ENCODE results near the gene SH3RF3. TPM values are rescaled to one million over a fixed set of nuclear protein-coding genes. Genes with fewer than 3 reads are reported as not detected.

The SH3RF3 gene
- total RNA-seq, 1 experiment from 2014 or later = not detected

DNA sequence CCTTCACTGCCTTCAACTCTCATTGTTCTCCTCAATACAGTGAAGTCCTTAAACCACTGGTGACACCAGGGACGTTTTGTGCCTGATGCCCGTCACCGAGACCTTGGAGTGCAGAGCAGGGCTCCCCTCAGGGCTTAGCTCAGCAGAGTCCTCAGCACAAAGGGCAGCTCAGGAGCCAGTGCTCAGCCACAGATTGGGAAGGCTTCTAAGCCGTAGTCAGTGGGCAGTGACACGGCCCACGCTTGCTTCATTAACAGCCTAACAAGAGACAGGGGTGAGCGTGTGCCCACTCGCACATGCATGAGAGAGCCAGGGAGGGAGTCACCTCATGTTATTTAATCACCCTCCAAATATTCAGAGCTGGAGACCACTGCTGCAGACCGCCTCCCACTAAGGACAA, 137.5 kb downstream of the SH3RF3 start:
- ChIA-PET RAD21 (ENCODE audit: low non-redundant PET in 1 of 2, low total read pairs in 2 of 2, uncharacterized antibody in 2 of 2, unreplicated experiment in 2 of 2) (no interaction called here), CTCF (no interaction called here), POLR2A (no interaction called here)
- Histone ChIP-seq H3K27ac (ENCODE audit: low read depth, low read length) (no peak overlapping the region), H3K4me2 (ENCODE audit: low read length) (no peak overlapping the region), H3K4me3 (replicated peaks in 1 of 2; ENCODE audit: low read depth in 1 of 2, low read length in 2 of 2) (no peak overlapping the region), H3K4me1 (ENCODE audit: control insufficient read depth in 1 of 2, insufficient read depth in 2 of 2, low read length in 2 of 2) (peaks cover 4 to 11% of the 10 kb centered on the region in 2 experiments; a peak in 3 of 4 replicates), H3K27me3 (ENCODE audit: insufficient read depth, low read length) (peaks cover 12% of the 10 kb centered on the region; the same call in 1 of the 2 replicates), H3K79me2 (ENCODE audit: insufficient read depth, low read length) (no peaks in the 10 kb centered on the region), H3K9me2 (ENCODE audit: insufficient read depth) (no peaks in the 10 kb centered on the region), H2AFZ (ENCODE audit: low read depth, low read length, poor library complexity, severe bottlenecking) (no peak overlapping the region), H3K36me3 (ENCODE audit: control insufficient read depth in 1 of 2, insufficient read depth in 2 of 2, low read length in 2 of 2) (no peaks in the 10 kb centered on the region), H3K9ac (ENCODE audit: low read length) (no peak overlapping the region), H4K20me1 (ENCODE audit: insufficient read depth) (no peaks in the 10 kb centered on the region), H3K9me3 (ENCODE audit: control insufficient read depth in 1 of 2, insufficient read depth in 1 of 2, low read depth in 1 of 2, low read length in 2 of 2) (no peaks in the 10 kb centered on the region)
- TF ChIP-seq EGR1 (IDR thresholded peaks at IDR 0.05; ENCODE audit: low read depth) = no peak
- TF ChIP-seq, protein P1, sequence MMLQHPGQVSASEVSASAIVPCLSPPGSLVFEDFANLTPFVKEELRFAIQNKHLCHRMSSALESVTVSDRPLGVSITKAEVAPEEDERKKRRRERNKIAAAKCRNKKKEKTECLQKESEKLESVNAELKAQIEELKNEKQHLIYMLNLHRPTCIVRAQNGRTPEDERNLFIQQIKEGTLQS (IDR thresholded peaks at IDR 0.05) = no peak
- TF ChIP-seq POLR2A (IDR thresholded peaks at IDR 0.05; ENCODE audit: borderline replicate concordance, extremely low read depth, insufficient read depth, insufficient read length) = no peak
- TF ChIP-seq, protein P2, sequence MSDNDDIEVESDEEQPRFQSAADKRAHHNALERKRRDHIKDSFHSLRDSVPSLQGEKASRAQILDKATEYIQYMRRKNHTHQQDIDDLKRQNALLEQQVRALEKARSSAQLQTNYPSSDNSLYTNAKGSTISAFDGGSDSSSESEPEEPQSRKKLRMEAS (IDR thresholded peaks at IDR 0.05) = no peak
- no peak for TF ChIP-seq TCF7L2 (IDR thresholded peaks at IDR 0.05; ENCODE audit: borderline replicate concordance, extremely low read depth, insufficient read depth, insufficient read length)
- TF ChIP-seq, protein P3, sequence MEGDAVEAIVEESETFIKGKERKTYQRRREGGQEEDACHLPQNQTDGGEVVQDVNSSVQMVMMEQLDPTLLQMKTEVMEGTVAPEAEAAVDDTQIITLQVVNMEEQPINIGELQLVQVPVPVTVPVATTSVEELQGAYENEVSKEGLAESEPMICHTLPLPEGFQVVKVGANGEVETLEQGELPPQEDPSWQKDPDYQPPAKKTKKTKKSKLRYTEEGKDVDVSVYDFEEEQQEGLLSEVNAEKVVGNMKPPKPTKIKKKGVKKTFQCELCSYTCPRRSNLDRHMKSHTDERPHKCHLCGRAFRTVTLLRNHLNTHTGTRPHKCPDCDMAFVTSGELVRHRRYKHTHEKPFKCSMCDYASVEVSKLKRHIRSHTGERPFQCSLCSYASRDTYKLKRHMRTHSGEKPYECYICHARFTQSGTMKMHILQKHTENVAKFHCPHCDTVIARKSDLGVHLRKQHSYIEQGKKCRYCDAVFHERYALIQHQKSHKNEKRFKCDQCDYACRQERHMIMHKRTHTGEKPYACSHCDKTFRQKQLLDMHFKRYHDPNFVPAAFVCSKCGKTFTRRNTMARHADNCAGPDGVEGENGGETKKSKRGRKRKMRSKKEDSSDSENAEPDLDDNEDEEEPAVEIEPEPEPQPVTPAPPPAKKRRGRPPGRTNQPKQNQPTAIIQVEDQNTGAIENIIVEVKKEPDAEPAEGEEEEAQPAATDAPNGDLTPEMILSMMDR (IDR thresholded peaks at IDR 0.05 in 2 of 3, conservative IDR thresholded peaks at IDR 0.05 in 1 of 3; ENCODE audit: borderline replicate concordance in 1 of 3, insufficient read depth in 1 of 3, low read depth in 2 of 3, low read length in 2 of 3) = no peak
- no peak for TF ChIP-seq YY1 (IDR thresholded peaks at IDR 0.05; ENCODE audit: extremely low read depth, insufficient replicate concordance, low read depth, low read length)
- no peak for TF ChIP-seq POLR2AphosphoS5 (IDR thresholded peaks at IDR 0.05; ENCODE audit: low read depth, low read length)
- no peak for TF ChIP-seq FOSL1 (IDR thresholded peaks at IDR 0.05; ENCODE audit: low read depth)
- no peak for TF ChIP-seq EZH2 (IDR thresholded peaks at IDR 0.05)
- no peak for TF ChIP-seq ELF1 (IDR thresholded peaks at IDR 0.05; ENCODE audit: borderline replicate concordance, low read depth)
- TF ChIP-seq JUND (IDR thresholded peaks at IDR 0.05) = no peak
- no peak for TF ChIP-seq CEBPB (IDR thresholded peaks at IDR 0.05; ENCODE audit: low read depth)
- TF ChIP-seq ZNF274 (IDR thresholded peaks at IDR 0.05; ENCODE audit: low read depth, low read length) = no peak
- TF ChIP-seq EZH2phosphoT487 (IDR thresholded peaks at IDR 0.05; ENCODE audit: borderline replicate concordance) = no peak
- TF ChIP-seq ZFX (IDR thresholded peaks at IDR 0.05) = no peak
- BruUV-seq (replicated peaks) = no TSS peak
- ATAC-seq (no peak), DNase-seq (ENCODE audit: low read depth, low spot score) (no peak)
- intact Hi-C loops (cut with micrococcal nuclease) = no loop called here

Measured in HCT116 (cell line).